ENCODE measurements around the gene NAALADL2. TPM values are rescaled to one million over a fixed set of nuclear protein-coding genes. Genes with fewer than 3 reads are reported as not detected.

Gene NAALADL2
- polyA plus RNA-seq, 1 donor from 2014 or later: 1.6 TPM

- no peaks in the 10 kb centered on the region for H3K36me3 ChIP-seq (ENCODE audit: insufficient read depth, low read length)
- H3K27me3 ChIP-seq (ENCODE audit: insufficient read depth, low read depth, low read length): no peaks in the 10 kb centered on the region
- no peaks in the 10 kb centered on the region for H3K79me2 ChIP-seq (replicated peaks; ENCODE audit: insufficient read depth, low read length)
- TF ChIP-seq EP300 (conservative IDR thresholded peaks at IDR 0.05; ENCODE audit: poor library complexity, severe bottlenecking) (no peak), REST (IDR thresholded peaks at IDR 0.05; ENCODE audit: borderline replicate concordance) (no peak), RAD21 (conservative IDR thresholded peaks at IDR 0.05) (no peak), SMC3 (conservative IDR thresholded peaks at IDR 0.05; ENCODE audit: poor library complexity) (no peak), EZH2 (IDR thresholded peaks at IDR 0.05; ENCODE audit: borderline replicate concordance, insufficient read depth, low read length, poor library complexity, severe bottlenecking) (no peak), MXI1 (conservative IDR thresholded peaks at IDR 0.05; ENCODE audit: poor library complexity, severe bottlenecking) (no peak), TAF1 (IDR thresholded peaks at IDR 0.05; ENCODE audit: low read depth) (no peak), CTCF (IDR thresholded peaks at IDR 0.05; ENCODE audit: poor library complexity, severe bottlenecking) (no peak), POLR2AphosphoS5 (IDR thresholded peaks at IDR 0.05) (no peak)
- no peak overlapping the region for H2AFZ ChIP-seq (ENCODE audit: low read depth, low read length)
- no peak overlapping the region for H3K4me3 ChIP-seq (ENCODE audit: low read length)
- H3K9me3 ChIP-seq (ENCODE audit: low read length): no peaks in the 10 kb centered on the region
- H3K4me2 ChIP-seq (ENCODE audit: low read length): no peak overlapping the region
- H4K20me1 ChIP-seq (ENCODE audit: insufficient read depth): no peaks in the 10 kb centered on the region
- H3K9ac ChIP-seq (ENCODE audit: low read length): no peak overlapping the region
- no peaks in the 10 kb centered on the region for H3K9me2 ChIP-seq (ENCODE audit: insufficient read depth, low read length)
- no peaks in the 10 kb centered on the region for H3F3A ChIP-seq (ENCODE audit: insufficient read depth, low read length, poor library complexity, severe bottlenecking)
- no peak overlapping the region for H3K27ac ChIP-seq (ENCODE audit: low read length)
Observed at GRCh38 chr3:175009295-175009694, 150.2 kb downstream of the NAALADL2 start.

GRCh38 chr3:175015056-175015635, 156.0 kb downstream of the NAALADL2 start:
- no peak overlapping the region for H3K9ac ChIP-seq (ENCODE audit: low read length)
- no peak overlapping the region for H3K4me3 ChIP-seq (ENCODE audit: low read length)
- H3K27me3 ChIP-seq (ENCODE audit: insufficient read depth, low read depth, low read length): no peaks in the 10 kb centered on the region
- no peaks in the 10 kb centered on the region for H3K9me2 ChIP-seq (ENCODE audit: insufficient read depth, low read length)
- no peaks in the 10 kb centered on the region for H3K36me3 ChIP-seq (ENCODE audit: insufficient read depth, low read length)
- no peak overlapping the region for H3K4me2 ChIP-seq (ENCODE audit: low read length)
- no peak overlapping the region for H2AFZ ChIP-seq (ENCODE audit: low read depth, low read length)
- no peaks in the 10 kb centered on the region for H3K79me2 ChIP-seq (replicated peaks; ENCODE audit: insufficient read depth, low read length)
- no peak overlapping the region for H3K27ac ChIP-seq (ENCODE audit: low read length)
- H3K9me3 ChIP-seq (ENCODE audit: low read length): no peaks in the 10 kb centered on the region
- H4K20me1 ChIP-seq (ENCODE audit: insufficient read depth): no peaks in the 10 kb centered on the region
- TF ChIP-seq TAF1 (IDR thresholded peaks at IDR 0.05; ENCODE audit: low read depth) (no peak), MXI1 (conservative IDR thresholded peaks at IDR 0.05; ENCODE audit: poor library complexity, severe bottlenecking) (no peak), RAD21 (conservative IDR thresholded peaks at IDR 0.05) (no peak), EP300 (conservative IDR thresholded peaks at IDR 0.05; ENCODE audit: poor library complexity, severe bottlenecking) (no peak), SMC3 (conservative IDR thresholded peaks at IDR 0.05; ENCODE audit: poor library complexity) (no peak), EZH2 (IDR thresholded peaks at IDR 0.05; ENCODE audit: borderline replicate concordance, insufficient read depth, low read length, poor library complexity, severe bottlenecking) (no peak), REST (IDR thresholded peaks at IDR 0.05; ENCODE audit: borderline replicate concordance) (no peak), POLR2AphosphoS5 (IDR thresholded peaks at IDR 0.05) (no peak), CTCF (IDR thresholded peaks at IDR 0.05; ENCODE audit: poor library complexity, severe bottlenecking) (no peak)
- H3F3A ChIP-seq (ENCODE audit: insufficient read depth, low read length, poor library complexity, severe bottlenecking): no peaks in the 10 kb centered on the region
